OCI-LY1 (cell line): ENCODE measurements around the gene OS9.
"Not testable (repeated sequence)": the region's sequence is repeated elsewhere in the genome, so short reads cannot be mapped to it uniquely, and the experiment has no call there.

Source experiments
- EZH2 ChIP-seq: fragments of 200-600 bp; sonication (generic), shearing (Covaris generic); IDR thresholded peaks from 2 replicates; pipeline ENCODE4 v1.8.0; 2017; ENCODE audit warnings: borderline replicate concordance, mixed run types, mild to moderate bottlenecking, antibody characterized with exemption, low read length, moderate library complexity, mixed read lengths
- TF ChIP-seq, protein P1 (sequence below): fragments of 200-600 bp; sonication (generic), shearing (Covaris generic); IDR thresholded peaks from 2 replicates; pipeline ENCODE4 v1.5.1; 2017; ENCODE audit warnings: mild to moderate bottlenecking, antibody characterized with exemption, low read length, moderate library complexity, mixed read lengths

DNA sequence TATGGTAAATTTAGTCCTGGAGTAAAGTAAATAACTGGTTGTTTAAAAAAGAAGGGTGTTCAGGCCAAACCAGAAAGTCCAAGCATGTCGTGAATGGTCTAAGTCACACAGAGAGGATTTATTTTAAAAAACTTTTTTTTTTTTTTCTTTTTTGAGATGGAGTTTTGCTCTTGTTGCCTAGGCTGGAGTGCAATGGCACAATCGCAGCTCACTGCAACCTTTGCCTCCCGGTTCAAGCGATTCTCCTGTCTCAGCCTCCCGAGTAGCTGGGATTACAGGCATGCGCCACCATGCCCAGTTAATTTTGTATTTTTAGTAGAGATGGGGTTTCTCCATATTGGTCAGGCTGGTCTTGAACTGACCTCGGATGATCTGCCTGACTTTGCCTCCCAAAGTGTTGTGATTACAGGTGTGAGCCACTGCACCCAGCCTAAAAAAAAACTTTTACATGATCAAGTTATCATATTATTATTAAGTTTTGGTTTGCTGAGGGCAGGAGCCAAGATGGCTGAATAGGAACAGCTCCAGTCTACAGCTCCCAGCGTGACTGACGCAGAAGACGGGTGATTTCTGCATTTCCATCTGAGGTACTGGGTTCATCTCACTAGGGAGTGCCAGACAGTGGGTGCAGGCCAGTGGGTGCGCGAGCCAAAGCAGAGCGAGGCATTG lies 47.8 kb upstream of the OS9 start:
- TF ChIP-seq, protein P1, sequence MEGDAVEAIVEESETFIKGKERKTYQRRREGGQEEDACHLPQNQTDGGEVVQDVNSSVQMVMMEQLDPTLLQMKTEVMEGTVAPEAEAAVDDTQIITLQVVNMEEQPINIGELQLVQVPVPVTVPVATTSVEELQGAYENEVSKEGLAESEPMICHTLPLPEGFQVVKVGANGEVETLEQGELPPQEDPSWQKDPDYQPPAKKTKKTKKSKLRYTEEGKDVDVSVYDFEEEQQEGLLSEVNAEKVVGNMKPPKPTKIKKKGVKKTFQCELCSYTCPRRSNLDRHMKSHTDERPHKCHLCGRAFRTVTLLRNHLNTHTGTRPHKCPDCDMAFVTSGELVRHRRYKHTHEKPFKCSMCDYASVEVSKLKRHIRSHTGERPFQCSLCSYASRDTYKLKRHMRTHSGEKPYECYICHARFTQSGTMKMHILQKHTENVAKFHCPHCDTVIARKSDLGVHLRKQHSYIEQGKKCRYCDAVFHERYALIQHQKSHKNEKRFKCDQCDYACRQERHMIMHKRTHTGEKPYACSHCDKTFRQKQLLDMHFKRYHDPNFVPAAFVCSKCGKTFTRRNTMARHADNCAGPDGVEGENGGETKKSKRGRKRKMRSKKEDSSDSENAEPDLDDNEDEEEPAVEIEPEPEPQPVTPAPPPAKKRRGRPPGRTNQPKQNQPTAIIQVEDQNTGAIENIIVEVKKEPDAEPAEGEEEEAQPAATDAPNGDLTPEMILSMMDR, result not testable (repeated sequence)
- not testable (repeated sequence) for TF ChIP-seq EZH2
